NCI-H128 (cell line): Measurements from ENCODE around the gene DKC1.

Experiments
- DNase-seq: peaks from one replicate; lab custom pipeline; 2025; ENCODE audit not compliant: unreplicated experiment; lab: John Stamatoyannopoulos, UW

Gene DKC1

DNA sequence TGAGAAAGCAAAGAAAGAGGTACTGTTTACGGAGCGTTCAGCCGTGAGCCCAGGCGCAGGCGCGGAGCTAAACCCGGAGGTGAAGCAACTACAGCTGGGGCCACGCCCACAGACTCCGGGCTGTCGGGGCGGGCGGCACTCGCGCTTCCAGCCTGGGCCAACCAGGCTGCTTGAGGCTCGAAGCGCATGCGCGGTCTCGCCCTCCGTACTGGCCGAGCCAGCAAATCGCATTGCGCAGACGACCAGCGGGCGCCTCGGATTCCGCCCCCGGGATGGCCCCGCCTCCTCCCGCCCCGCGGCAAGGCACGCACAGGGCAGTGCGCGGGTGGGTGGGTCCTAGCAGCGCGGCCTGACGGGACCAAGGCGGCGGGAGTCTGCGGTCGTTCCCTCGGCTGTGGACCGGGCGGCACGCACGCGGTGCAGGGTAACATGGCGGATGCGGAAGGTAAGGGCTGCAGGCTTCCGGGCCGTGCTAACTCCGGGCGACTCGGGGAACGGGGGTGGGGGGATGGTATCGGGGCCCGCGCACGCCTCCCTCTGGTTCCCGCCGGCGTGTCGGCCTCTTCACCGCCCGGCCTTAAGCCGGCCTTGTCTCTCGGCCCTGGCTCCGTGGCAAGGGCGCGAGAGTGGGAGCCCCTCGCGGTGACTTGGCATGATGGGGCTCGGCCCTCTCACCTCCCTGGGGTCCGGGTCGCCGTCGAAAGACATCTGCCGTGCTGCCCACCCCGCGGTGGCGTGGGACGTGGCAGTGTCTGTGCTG is at the start of gene DKC1:
Gene DKC1 (plus strand): TSS at position 328 of the 760 bp plus-strand sequence. CDS start 102 bp downstream, at position 430.
- peak; percentile 94 for DNase-seq

DNA sequence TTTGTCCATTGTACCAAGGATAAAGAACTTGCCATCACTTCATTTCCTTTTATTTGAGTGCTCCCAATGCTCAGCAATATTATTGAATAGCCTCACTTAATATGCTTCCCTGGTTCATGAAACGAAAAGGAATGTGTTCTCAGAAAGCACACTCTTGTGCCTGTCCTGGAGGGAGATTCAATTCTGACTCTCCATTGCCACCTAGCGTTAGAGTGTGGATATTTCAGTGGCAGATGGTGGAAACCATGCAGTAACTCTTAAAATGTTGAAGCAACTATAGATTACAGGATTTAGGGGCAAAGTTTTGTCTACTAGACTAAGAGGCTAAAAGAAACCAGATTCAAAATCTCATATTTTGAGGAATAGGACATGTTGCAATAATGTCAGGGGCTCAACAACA is 47.7 kb upstream of the DKC1 start:
- DNase-seq, result no peak

DNA sequence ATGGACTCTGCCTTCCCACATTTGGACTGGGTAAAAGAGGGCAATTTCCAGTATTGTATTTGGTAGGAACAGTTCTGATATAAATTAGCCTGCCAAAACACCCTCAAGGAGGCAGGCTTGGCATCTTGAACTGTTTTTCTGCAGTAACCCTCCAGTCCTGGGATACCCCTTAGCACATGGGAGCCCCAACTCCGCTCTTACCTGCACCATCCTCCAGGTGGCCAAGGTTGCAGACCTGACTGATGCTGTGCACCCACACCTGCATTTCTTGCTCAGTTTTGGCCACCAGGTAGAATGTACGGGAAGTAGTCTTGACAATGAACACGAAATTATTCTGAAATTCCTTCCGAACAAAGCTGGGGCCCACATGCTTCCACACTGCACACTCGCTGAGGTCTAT is 46.8 kb upstream of the DKC1 start:
- no peak for DNase-seq

DNA sequence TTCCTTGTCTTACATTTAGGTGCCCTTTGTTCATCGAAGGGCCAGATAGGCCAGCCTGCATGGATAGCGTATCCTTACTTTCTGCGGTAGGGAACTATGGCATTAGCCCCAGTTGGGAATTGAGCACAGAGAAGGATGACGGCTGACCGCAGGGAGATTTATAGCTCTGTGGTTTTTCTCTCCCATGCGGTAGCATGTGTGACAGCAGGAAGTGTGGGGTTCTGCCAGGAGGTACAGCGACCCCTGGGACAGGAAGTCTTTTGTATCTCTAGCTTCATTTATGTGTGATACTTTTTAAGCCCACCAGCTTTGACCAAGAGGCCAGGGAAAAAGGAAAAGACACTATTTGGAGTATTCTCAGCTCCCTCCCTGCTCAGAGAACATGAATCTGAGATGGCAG is 44.8 kb upstream of the DKC1 start:
- DNase-seq, result peak; percentile 64

DNA sequence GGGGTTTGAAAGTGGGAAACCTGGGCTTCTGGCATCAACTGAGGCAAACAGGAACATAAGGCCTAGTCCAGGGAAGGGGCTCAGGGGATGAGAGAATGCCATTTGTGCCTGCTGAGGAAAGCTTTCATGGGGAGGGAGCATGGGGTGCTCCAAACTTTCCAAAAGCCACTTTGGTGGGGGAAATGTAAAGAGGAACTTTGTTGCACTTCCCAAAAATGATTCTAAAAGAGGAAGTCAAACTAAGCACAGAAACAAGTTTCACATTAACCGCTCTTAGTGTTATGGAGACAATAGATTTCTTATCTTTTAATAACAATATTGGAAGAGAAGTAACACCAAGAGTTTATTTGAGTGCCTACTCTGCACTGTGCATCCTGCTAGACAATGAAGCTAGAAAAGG is 44.0 kb upstream of the DKC1 start:
- DNase-seq, result no peak

DNA sequence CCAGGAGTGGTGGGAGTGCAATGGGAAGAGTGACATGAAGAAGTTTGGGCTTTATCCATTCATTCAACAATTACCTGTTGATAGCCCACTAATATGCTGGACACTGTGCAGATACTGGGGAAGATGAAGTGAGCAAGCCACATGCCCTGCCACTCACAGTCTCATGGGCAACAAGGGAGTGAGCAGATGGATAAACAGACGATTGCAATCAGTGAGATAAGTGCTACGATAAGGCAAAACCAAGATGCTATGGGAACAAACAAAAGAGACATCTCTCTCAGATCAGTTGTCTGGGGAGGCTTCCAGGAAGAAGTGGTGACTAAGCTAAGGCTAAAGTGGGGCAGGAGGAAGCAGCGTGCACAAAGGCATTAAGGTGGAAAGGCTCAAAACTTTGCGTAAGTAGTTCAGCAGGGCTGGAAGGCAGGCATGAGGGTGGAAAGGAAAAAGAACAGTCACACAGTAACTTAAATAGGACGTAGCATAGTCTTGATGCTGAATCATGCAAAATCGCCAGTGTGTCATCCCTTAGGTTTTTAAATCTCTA is 43.5 kb upstream of the DKC1 start:
- DNase-seq, result no peak

DNA sequence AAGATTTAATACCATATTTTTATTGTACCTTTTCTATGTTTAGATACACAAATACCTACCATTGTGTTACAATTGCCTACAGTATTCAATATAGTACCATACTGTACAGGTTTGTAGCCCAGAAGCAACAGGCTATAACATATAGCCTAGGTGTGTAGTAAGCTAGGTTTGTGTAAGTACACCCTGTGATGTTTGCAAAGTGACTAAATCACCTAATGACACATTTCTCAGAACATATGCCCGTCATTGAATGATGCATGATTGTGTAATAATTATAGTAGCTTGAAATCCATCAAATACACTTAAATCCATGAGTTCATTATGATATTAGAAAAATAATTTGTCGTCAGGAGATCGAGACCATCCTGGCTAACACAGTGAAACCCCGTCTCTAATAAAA is 42.6 kb upstream of the DKC1 start:
- DNase-seq, result no peak

DNA sequence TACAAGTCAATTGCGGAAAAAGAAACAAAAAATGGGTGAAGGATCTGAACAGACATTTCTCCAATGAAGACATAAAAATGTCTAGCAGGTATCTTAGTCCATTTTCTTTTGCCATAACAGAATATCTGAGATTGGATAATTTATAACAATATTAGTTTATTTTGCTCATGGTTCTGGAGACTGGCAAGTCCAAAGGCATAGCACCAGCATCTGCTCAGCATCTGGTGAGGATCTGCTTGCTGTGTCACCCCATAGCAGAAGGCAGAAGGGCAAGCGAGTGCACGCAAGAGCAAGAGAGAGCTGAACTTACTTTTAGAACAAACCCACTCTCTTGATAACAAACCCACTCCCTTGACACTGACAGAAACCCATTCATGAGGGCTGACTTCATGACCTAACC is 41.5 kb upstream of the DKC1 start:
- DNase-seq, result no peak

DNA sequence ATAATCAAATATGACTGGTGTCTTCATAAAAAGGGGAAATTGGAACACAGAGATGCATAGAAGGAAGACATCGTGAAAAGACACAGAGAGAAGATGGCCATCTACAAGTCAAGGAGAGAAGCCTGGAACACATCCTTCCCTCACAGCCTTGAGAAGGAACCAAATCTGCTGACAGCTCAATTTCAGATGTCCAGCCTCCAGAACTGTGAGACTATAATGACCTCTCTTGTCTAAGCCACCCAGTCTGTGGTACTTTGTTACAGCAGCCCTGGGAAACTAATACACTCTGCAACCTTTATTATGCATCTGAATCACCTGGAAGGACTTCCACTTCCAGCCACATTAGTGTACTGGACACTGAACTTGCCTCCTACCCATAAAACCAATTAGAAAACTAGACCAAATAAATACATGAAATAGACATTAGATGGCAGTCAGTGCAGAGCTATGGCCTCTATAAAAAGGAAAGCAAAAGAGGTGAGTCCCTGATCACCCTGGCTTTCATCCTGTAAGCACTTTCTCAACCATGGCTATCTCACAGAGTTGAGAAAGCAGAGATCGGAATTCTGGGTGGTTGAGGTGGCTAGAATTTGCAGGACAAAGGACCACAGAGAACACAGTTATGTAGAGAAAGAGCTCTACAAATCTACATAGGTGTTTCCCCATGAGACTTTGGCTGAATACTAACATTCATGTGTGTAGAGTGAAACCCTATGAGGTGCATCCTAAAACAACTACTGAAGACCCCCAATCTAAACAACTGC is 37.5 kb upstream of the DKC1 start:
- no peak for DNase-seq

DNA sequence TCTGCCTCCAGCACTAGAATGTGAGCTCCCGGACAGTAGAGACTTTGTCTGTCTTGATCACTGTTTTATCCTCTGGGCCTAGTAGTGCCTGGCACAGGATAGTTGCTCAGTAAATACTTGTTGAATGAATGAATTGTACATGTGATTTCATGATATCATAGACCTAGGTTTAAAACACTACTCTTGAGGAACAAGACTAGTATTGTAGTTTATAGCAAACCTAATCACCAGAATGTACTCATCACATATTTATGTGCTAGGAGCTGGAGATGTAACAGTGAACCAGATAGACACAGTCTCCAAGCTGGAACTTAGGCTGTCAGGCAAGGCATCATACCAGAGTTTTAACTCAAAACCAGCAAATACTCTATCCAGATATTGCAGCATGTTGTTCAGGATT is 35.2 kb upstream of the DKC1 start:
- no peak for DNase-seq

DNA sequence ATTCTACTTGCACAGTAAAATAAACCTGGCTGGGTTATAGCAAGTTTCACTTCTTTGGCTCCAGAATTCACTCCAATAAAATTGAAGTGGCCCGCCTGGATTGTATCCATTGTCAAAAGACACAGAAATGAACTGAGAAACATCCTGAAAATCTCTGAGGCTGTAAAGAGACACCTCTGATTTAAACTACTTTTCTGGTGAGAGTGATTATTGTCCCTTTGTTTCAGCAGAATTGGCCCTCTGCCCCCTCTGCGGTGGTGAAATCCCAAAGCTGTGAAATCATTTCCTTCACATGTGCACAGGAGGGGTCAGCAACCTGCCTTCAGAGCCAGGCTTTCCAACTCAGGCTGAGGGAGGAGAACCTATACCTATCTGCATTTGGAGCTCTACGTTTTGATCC is 34.8 kb upstream of the DKC1 start:
- DNase-seq, result no peak

DNA sequence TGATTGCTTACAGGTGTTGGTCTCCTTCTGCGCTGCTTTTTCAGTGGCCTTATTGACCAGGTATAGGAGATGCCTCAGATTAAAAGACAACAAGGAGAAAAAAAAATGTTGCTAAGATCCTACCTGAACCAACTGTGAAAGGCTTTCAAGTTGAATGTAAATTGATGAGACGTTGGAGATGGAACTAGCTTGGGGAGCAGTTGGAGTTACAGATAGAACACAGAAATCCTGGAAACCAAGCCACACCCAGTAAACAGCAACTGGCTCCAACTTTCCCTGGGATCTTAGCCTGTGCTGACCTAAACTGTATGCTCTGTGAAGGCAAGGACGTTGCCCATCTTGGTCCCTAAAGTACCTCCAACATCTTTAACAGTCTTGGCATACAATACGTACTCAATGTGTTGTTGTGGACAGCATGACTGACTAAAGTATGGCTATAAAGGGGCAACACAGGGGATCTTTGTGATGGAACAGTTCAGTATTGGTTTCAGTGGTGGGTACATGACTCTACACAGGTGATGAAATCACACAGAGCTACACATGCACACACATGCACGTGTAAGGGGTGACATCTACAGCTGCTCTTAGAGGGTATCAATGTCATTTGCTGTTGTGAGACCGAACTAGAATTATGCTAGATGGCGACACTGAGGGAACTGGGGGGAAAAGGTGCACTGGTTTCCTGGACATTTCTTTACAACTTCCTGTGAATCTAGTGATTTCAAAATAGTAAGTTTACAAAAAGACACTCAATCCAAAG is 34.1 kb upstream of the DKC1 start:
- DNase-seq, result no peak

DNA sequence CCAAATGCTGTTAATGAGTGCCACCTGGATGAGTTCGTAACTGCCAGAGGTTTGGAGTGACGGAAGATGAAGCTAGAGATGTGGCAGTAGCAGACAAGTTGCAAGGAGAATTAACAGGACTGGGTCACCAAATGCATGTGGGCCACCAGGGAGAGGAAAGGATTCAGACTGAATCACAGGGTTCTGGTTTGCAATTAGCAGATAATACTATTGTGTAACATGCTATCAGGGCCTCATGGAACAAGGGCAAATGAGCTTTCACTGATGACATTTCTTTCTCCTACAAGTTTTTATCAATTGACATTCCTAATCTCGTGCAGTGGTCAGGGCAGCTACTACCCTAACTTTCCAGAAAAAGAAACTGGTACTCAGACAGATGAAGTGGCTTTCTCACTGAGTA is 33.2 kb upstream of the DKC1 start:
- no peak for DNase-seq

DNA sequence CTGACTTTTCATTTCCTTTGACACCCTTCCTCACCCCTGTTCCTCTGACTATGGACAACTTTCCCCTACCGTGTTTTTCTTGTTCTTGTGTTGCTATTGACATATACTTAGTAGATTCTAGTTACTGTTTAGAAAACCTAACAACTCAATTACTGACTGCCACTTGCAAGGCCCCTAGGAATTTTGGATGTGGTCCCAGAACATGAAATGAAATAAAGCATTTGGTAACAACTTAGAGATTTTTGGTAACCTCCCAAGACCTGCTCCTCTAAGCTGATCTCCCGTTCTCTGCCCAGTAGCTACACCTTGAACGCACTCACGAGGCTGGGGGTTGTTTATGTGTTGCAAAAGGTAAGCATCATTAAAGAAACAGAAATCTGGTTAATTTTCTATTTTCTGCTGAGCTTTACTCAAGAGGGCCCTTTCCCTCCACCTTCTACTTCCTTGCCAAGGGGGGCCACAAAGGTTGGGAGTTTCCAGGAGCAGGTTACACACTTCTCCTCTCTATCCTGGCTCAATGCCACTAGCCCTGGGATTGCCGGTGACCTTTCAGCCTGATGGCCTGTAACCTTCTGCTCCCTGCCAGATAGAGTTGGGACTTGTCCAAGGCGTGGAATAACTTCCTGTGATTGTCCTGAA is 32.3 kb upstream of the DKC1 start:
- DNase-seq, result no peak

DNA sequence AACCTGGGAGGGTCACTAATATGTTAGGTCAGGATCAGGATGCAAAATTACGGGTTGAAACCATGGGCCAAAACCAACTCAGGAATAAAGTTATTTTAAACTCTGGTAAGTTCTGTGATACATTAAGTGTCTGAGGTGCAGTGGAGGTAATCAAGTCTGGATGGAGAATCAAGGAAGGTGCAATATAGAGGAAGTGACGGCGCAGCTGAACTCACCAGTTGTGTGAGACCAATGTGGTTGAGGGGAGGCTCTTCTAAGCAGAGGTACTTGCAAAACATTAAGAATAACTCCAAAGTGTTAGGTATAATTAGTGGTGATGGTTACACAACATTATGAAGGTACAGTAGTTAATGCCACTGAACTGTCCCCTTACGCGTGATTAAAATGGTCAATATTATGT is 31.5 kb upstream of the DKC1 start:
- DNase-seq, result no peak

DNA sequence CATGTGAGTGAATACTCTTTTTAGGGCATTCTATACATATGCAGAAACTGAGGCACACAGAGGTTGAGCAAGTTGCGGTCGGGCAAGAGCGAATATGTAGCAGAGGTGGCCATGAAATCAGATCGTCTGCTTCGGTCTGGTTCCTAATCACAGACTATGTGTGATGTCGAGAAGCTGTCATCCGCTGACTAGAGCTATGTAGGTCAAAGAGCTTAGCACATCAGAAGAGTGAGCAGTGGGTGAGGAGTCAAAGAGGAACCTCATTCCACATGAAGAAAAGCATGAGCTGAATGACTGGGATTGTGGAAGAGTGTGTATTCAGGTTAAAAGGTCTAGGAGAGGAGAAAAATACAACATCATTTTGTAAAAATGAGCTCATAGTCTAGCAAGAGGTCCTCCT is 30.8 kb upstream of the DKC1 start:
- no peak for DNase-seq

DNA sequence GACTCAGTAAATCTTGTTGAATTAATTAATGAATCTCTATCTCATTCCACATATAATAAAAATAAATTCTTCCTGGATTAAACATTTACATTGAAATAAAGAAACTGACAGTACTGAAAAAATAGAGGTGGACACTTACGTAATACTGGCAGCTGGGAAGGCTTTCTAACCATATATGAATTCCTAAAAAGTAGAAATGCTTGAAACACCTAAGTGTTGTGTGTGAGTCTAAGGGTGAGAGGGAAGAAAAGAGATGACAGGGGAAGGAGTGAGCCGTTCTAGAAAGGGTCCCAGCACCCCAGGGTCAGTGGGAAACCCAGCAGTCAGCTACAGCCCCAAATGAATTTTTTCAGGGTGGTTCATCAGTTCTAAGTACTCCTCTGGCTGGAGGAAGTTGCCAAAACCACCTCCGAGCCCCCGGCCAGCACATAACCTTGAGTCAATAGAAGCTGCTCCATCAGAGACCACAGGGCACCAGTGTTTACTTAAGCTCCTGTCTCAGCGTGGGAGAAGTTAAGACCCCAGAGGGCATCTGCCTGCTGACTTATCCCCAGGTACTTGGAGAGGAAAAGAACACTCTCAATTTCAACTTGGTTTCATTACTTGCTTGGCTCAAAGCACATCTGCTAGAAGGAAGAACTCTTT is 30.1 kb upstream of the DKC1 start:
- DNase-seq, result no peak

DNA sequence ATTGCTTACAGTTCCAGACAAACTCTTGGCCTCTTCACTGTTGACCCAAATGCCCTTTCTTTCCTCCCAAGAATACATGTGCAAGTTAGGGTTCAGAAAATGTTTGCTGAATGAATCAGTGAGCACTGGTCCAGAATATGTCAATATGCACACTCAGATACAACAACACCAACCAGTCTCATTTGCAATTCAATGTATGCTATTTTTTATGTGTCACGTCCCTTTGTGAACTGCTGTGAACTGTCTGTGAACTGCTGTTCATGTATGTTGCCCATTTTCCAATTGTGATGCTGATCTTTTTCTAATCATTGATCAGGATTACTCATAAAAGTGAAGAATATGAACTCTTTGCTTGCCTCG is 29.6 kb upstream of the DKC1 start:
- DNase-seq, result no peak

DNA sequence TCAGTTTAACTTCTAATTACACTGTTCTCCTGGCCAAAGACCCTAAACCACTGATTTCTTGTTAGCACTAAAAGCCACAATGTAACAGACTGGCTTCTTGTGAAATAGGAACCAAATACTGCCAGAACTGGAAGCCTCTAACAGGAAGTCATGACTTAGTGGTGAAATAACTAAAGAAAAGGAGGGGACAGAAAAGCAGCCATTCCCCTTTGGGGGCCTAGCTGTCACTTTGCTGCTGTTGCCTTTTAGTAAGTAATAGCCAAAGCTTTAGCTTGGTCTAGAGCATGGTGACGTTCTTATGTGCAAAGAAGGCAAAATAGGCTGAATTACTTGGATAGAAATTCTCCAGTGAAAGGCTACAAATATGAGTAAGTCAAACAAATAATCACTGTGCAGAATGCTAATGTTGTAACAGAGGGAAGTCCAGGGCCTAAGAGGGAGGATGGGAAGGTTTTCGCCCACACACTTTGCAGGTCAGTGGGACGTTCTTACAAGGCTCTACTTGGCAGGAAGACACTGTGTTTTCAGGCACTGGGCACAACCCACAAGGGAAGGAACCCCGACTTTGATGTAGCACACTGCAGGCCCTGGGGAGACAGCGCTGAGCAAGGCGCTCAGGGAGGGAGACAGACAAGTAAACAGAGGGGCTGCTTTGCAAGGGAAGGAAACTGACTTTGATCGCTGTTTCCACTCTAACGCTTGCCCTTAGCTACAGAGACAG is 28.4 kb upstream of the DKC1 start:
- no peak for DNase-seq
